CD4-positive, alpha-beta memory T cell (primary cell): ENCODE measurements around the gene SGCE. TPM values are rescaled to one million over a fixed set of nuclear protein-coding genes. Genes with fewer than 3 reads are reported as not detected.
"Not testable (repeated sequence)": the region's sequence is repeated elsewhere in the genome, so short reads cannot be mapped to it uniquely, and the experiment has no call there.

Source experiments
- CTCF ChIA-PET: fragments of 350-600 bp; sonication (Branson Sonifier 250); formaldehyde crosslinking; loops from one replicate; lab custom pipeline; 2021; ENCODE audit warnings: inconsistent platforms; ENCODE audit not compliant: partially characterized antibody; lab: Charles Lee
- POLR2A ChIA-PET: fragments of 350-600 bp; sonication (Branson Sonifier 250); formaldehyde crosslinking; loops from one replicate; lab custom pipeline; 2021; ENCODE audit not compliant: partially characterized antibody; lab: Charles Lee
- DNase-seq, 5 donors: peaks; one replicate each; pipeline versions ENCODE4 v3.0.0 to v3.0.0-alpha.2; 2020 to 2022; ENCODE audit warnings: mixed read lengths in 1 of 5
- H3K27ac ChIP-seq: one replicate; pipeline ENCODE4 v1.7.0; 2013; ENCODE audit warnings: low read depth, low read length
- H3K27me3 ChIP-seq: 2 replicates; pipeline ENCODE4 v1.7.0; 2013; ENCODE audit warnings: mild to moderate bottlenecking, low read length, moderate library complexity; ENCODE audit not compliant: insufficient read depth
- H3K36me3 ChIP-seq: 2 replicates; pipeline ENCODE4 v1.7.0; 2013; ENCODE audit warnings: mild to moderate bottlenecking, low read length, moderate library complexity; ENCODE audit not compliant: insufficient read depth
- H3K4me1 ChIP-seq: 2 replicates; pipeline ENCODE4 v1.7.0; 2013; ENCODE audit warnings: mild to moderate bottlenecking, low read length, moderate library complexity; ENCODE audit not compliant: insufficient read depth
- H3K4me3 ChIP-seq, 2 donors: one replicate each; pipeline ENCODE4 v1.7.0; 2013; ENCODE audit warnings: low read length in 2 of 2, mild to moderate bottlenecking in 1 of 2
- H3K9me3 ChIP-seq, 2 donors: one replicate each; pipeline ENCODE4 v1.7.0; 2013; ENCODE audit warnings: low read length in 2 of 2, control low read depth in 1 of 2; ENCODE audit not compliant: control insufficient read depth in 1 of 2
- H3K27ac Mint-ChIP-seq, 7 donors: one replicate each; pipeline ENCODE4 v1.8.0; 2020 to 2021; ENCODE audit warnings: mixed read lengths in 7 of 7, mild to moderate bottlenecking in 6 of 7, inconsistent platforms in 3 of 7, moderate library complexity in 3 of 7
- H3K27me3 Mint-ChIP-seq, 2 donors: one replicate each; pipeline ENCODE4 v1.8.0; 2020 to 2021; ENCODE audit warnings: mixed read lengths in 2 of 2
- H3K36me3 Mint-ChIP-seq, 2 donors: one replicate each; pipeline ENCODE4 v1.8.0; 2020 to 2021; ENCODE audit warnings: mixed read lengths in 2 of 2, inconsistent platforms in 1 of 2, mild to moderate bottlenecking in 1 of 2
- H3K4me1 Mint-ChIP-seq, 4 donors: one replicate each; pipeline ENCODE4 v1.8.0; 2020 to 2021; ENCODE audit warnings: mixed read lengths in 4 of 4, mild to moderate bottlenecking in 1 of 4
- H3K4me3 Mint-ChIP-seq, 8 donors: one replicate each; pipeline ENCODE4 v1.8.0; 2020 to 2021; ENCODE audit warnings: mixed read lengths in 8 of 8, mild to moderate bottlenecking in 7 of 8, moderate library complexity in 6 of 8, inconsistent platforms in 3 of 8
- H3K9me3 Mint-ChIP-seq, 8 donors: one replicate each; pipeline ENCODE4 v1.8.0; 2020 to 2021; ENCODE audit warnings: mixed read lengths in 8 of 8, mild to moderate bottlenecking in 5 of 8, inconsistent platforms in 3 of 8, moderate library complexity in 1 of 8
- intact Hi-C: fragments of 100-400 bp; cut with micrococcal nuclease; formaldehyde crosslinking; loops from one replicate; pipeline ENCODE4 v1.15.1; 2023
- polyA plus RNA-seq, 2 donors: library from polyadenylated mRNA; unstranded; fragments of 300-500 nt; fragmentation: Illumina TruSeq; gene quantifications; one replicate each; pipeline ENCODE4 v1.2.3, GENCODE V29; 2021
- total RNA-seq, 2 experiments: library from RNA; stranded (reverse); gene quantifications; one replicate each; pipeline ENCODE4 v1.2.3, GENCODE V29; 2021

The SGCE gene, protein sequence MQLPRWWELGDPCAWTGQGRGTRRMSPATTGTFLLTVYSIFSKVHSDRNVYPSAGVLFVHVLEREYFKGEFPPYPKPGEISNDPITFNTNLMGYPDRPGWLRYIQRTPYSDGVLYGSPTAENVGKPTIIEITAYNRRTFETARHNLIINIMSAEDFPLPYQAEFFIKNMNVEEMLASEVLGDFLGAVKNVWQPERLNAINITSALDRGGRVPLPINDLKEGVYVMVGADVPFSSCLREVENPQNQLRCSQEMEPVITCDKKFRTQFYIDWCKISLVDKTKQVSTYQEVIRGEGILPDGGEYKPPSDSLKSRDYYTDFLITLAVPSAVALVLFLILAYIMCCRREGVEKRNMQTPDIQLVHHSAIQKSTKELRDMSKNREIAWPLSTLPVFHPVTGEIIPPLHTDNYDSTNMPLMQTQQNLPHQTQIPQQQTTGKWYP
- 1 to 10 TPM in 1 of 2 experiments, under 1 TPM in 1; 0.55 to 1.9 TPM for total RNA-seq
- polyA plus RNA-seq: 1 to 10 TPM in 1 of 2 donors, under 1 TPM in 1; 0.32 to 2.2 TPM

DNA sequence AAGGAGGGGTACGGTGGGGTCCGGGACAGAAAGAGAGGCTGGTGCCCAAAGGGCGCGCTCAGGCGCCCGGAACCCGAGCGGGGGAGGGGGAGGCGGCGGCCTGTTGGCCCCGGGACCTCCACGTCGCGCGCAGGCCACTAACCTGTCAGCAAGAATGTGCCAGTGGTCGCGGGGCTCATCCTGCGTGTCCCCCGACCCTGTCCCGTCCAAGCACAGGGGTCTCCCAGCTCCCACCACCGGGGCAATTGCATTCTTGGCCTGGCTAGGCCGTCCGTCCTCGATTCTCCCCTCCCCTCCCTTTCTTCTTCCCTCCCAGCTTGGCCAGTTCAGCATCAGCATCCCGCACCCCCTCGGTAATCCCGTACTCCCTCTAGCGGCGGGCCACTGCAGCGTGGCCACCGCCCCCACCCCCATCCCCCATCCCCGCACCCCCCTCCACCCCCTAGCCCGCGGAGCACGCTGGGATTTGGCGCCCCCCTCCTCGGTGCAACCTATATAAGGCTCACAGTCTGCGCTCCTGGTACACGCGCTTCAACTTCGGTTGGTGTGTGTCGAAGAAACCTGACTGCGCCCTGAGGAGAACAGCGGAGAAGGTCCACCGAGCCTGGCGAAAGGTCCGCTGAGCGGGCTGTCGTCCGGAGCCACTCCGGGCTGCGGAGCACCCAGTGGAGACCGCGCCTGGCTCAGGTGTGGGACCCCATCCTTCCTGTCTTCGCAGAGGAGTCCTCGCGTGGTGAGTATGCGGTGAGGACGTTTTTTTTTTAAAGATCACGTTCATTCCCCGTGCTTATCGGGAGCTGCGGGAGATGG is at the start of gene SGCE:
SGCE (minus strand) TSS at position 286 of the 810 bp plus-strand sequence; CDS start at position 251, 35 bp downstream.
- peaks cover 25% of the 10 kb centered on the region for H3K4me1 ChIP-seq
- H3K27me3 ChIP-seq: peaks cover 27% of the 10 kb centered on the region
- H3K4me3 ChIP-seq: peak within 1 kb of the TSS; percentile 30 to 39
- H3K27ac ChIP-seq: no peak within 1 kb of the TSS
- POLR2A ChIA-PET: interaction anchor here (2.9 kb wide), 1 partner anchor 146 kb away, joined by 13 read pairs; the partner anchor contains the start of gene CASD1
- H3K4me3 Mint-ChIP-seq: peak within 1 kb of the TSS; percentile 81 to 95 (median 88)
- no peaks in the 10 kb centered on the region for H3K9me3 ChIP-seq
- intact Hi-C loops: loop anchor here (5.0 to 10.0 kb wide), 2 partner anchors 209 to 1851 kb away; no protein-coding TSS in a partner anchor
- peaks cover 8 to 28% (median 19%) of the 10 kb centered on the region in 4 donors for H3K4me1 Mint-ChIP-seq
- H3K9me3 Mint-ChIP-seq: peaks cover 0 to 10% (median 0%) of the 10 kb centered on the region in 8 donors
- DNase-seq: peak; percentile 15 to 48 (median 24)
- H3K27me3 Mint-ChIP-seq: peaks cover 15 to 23% of the 10 kb centered on the region in 2 donors
- CTCF ChIA-PET: interaction anchor here (0.8 to 1.8 kb wide), 3 partner anchors 11 to 207 kb away, joined by 3 to 11 read pairs (median 3); no protein-coding TSS in a partner anchor
- peaks cover 0 to 2% of the 10 kb centered on the region in 2 donors for H3K36me3 Mint-ChIP-seq
- H3K36me3 ChIP-seq: no peaks in the 10 kb centered on the region
- H3K27ac Mint-ChIP-seq: peak within 1 kb of the TSS; percentile 65 to 89 (median 81)

DNA sequence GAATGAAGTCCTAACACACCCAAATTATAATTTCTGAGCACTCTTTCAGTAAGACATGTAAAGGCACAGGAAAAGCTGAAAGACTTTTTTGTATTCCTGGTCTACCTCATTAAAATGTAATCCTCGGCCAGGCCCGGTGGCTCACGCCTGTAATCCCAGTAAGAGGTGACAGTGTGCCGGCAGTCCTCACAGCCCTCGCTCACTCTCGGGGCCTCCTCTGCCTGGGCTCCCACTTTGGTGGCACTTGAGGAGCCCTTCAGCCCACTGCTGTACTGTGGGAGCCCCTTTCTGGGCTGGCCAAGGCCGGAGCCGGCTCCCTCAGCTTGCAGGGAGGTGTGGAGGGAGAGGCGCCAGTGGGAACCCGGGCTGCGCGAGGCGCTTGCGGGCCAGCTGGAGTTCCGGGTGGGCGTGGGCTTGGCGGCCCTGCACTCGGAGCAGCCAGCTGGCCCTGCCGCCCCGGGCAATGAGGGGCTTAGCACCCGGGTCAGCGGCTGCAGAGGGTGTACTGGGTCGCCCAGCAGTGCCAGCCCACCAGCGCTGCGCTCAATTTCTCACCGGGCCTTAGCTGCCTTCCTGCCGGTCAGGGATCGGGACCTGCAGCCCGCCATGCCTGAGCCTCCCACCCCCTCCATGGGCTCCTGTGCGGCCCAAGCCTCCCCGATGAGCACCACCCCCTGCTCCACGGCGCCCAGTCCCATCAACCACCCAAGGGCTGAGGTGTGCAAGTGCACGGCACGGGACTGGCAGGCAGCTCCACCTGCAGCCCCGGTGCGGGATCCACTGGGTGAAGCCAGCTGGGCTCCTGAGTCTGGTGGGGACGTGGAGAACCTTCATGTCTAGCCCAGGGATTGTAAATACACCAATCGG is 49.5 kb upstream of the SGCE start:
- H3K36me3 ChIP-seq, H3K27ac ChIP-seq, H3K9me3 Mint-ChIP-seq, H3K4me1 Mint-ChIP-seq, H3K9me3 ChIP-seq, H3K4me1 ChIP-seq, H3K4me3 Mint-ChIP-seq, POLR2A ChIA-PET, CTCF ChIA-PET, H3K4me3 ChIP-seq, H3K27me3 ChIP-seq, H3K27me3 Mint-ChIP-seq, H3K36me3 Mint-ChIP-seq, intact Hi-C loops, H3K27ac Mint-ChIP-seq, DNase-seq: not testable (repeated sequence)

DNA sequence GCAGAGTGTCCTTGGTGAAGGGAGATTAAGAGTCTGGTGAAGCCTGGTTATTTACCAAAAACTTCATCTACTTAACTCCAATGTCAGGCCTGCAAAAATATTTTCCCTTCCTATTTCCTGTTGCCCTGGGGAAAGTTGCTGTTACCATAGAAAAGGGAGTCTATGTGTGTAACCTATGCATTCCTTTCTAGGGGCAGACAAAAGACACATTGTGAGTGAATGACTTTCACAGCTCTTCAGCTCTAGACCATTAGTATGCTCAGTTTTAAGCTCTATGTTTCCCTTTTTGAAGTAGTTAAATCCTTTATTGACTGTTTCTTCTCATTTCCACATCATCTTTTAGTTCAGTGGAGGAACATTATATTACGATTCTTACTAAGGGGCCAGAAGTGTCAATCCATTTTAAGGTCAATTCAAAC is 45.6 kb upstream of the SGCE start:
- no peaks in the 10 kb centered on the region for H3K9me3 Mint-ChIP-seq
- no peak overlapping the region for H3K4me3 Mint-ChIP-seq
- Histone ChIP-seq H3K4me1 (no peaks in the 10 kb centered on the region), H3K4me3 (no peak overlapping the region), H3K27ac (no peak overlapping the region), H3K9me3 (no peaks in the 10 kb centered on the region), H3K36me3 (no peaks in the 10 kb centered on the region), H3K27me3 (no peaks in the 10 kb centered on the region)
- no peaks in the 10 kb centered on the region for H3K4me1 Mint-ChIP-seq
- ChIA-PET POLR2A (no interaction called here), CTCF (no interaction called here)
- DNase-seq: no peak
- peaks cover 2 to 6% of the 10 kb centered on the region in 2 donors for H3K27me3 Mint-ChIP-seq
- no peak overlapping the region for H3K27ac Mint-ChIP-seq
- no peaks in the 10 kb centered on the region for H3K36me3 Mint-ChIP-seq
- intact Hi-C loops: no loop called here

DNA sequence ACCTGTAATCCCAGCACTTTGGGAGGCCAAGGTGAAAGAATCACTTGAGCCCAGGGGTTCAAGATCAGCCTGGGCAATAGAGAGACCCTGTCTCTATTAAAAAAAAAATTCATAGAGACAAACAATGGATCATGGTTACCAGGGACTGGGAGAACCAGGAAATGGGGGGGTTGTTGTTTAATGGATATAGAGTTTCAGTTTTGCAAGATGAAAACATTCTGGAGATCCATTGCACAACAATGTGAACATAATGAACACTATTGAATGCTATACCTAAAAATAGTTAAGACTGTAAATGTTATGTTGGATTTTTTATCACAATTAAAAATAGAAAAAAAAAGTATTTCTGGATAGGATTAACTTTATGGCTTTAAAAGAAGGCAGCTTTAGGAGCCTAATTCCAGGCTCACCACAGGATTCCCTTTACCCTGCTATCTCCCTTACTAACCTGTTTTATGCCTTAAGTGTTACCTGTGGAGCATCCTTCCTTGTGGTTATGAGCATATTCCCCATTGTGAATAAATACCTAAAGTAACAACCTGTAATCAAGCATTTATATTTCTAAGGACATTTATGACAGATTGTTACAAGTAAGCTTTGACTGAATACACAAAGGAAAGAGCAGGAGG is 45.1 kb upstream of the SGCE start:
- peaks cover 3 to 7% of the 10 kb centered on the region in 2 donors for H3K27me3 Mint-ChIP-seq
- no peaks in the 10 kb centered on the region for H3K4me1 Mint-ChIP-seq
- no peak for DNase-seq

DNA sequence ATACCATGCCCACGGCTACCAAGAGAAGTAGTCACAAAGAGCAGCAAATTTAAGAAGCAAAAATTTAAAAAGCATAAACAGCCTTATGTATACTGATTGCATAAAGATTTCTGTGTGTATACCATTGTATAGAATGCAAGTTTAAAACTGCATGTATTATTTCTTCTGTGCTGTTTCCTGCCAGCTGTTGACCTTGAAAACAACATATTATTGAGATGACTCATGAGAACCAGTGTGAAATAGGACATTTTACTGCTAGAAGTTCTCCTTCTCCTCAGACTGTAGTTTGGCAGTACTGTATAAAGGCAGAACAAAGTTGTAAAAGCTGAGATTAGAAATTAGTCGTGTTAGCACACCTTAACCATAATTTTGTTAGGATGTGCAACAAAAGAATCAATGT is 42.3 kb upstream of the SGCE start:
- ChIA-PET CTCF (no interaction called here), POLR2A (no interaction called here)
- H3K27me3 ChIP-seq: no peaks in the 10 kb centered on the region
- no peaks in the 10 kb centered on the region for H3K4me1 ChIP-seq
- no peaks in the 10 kb centered on the region for H3K4me1 Mint-ChIP-seq
- no peaks in the 10 kb centered on the region for H3K9me3 Mint-ChIP-seq
- intact Hi-C loops: no loop called here
- no peak overlapping the region for H3K27ac Mint-ChIP-seq
- H3K36me3 Mint-ChIP-seq: no peaks in the 10 kb centered on the region
- H3K36me3 ChIP-seq: no peaks in the 10 kb centered on the region
- DNase-seq: no peak
- no peaks in the 10 kb centered on the region for H3K9me3 ChIP-seq
- H3K4me3 ChIP-seq: no peak overlapping the region
- H3K27ac ChIP-seq: no peak overlapping the region
- H3K27me3 Mint-ChIP-seq: peaks cover 4 to 7% of the 10 kb centered on the region in 2 donors
- no peak overlapping the region for H3K4me3 Mint-ChIP-seq

More for the DNA sequence above, 45.1 kb upstream of the SGCE start:
- H3K4me1 ChIP-seq: no peaks in the 10 kb centered on the region
- Mint-ChIP-seq H3K27ac (no peak overlapping the region), H3K4me3 (no peak overlapping the region), H3K9me3 (no peaks in the 10 kb centered on the region), H3K36me3 (no peaks in the 10 kb centered on the region)
- no peak overlapping the region for H3K27ac ChIP-seq
- ChIA-PET POLR2A (no interaction called here), CTCF (no interaction called here)
- H3K9me3 ChIP-seq: no peaks in the 10 kb centered on the region
- intact Hi-C loops: no loop called here
- no peaks in the 10 kb centered on the region for H3K36me3 ChIP-seq
- H3K4me3 ChIP-seq: no peak overlapping the region
- no peaks in the 10 kb centered on the region for H3K27me3 ChIP-seq

DNA sequence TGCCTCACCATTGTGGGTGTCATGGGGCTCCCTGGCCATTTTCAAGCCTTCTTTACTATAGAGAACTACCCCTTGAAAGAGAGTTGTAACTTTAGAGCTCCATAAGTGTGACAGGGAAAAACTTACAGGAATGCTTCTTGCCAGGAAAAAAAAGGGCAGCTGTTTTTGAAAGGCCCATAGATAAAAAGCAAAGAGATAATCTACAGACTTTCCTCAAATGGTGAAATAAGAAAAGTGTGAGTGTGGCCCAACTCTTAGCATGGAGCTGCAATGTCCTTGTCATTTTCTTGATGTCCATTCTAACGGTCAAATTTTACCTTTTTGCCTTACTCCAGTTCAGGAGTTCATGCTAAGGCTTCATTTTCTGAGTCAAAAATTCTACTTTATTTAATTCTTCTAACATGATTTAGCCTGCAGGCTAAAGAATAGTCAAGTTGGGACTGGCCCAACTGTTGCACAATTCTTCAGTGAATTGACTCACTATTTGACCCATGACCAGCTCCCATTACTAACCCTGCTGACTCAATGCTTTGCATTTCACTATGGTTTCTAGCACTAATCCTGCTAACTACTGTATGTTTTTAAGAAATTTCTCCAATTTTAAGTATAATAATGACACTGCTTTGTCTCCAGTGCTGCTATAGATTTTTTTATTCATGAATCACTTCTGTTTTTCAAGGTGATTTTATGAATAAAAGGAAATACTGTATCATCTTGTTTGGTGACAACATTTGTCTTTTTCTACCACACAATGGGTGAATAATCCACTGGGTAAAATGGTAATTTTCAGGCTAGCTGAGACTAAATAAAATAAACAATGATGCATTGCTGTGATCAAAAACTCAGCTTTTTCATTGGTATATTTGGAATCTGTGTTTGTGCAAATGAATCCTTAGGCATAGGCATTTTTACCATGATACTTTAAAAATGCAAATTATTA is 41.4 kb upstream of the SGCE start:
- Histone ChIP-seq H3K9me3 (no peaks in the 10 kb centered on the region), H3K36me3 (no peaks in the 10 kb centered on the region), H3K4me1 (no peaks in the 10 kb centered on the region), H3K27ac (no peak overlapping the region), H3K4me3 (no peak overlapping the region), H3K27me3 (no peaks in the 10 kb centered on the region)
- Mint-ChIP-seq H3K27ac (no peak overlapping the region), H3K9me3 (no peaks in the 10 kb centered on the region), H3K4me1 (no peaks in the 10 kb centered on the region), H3K4me3 (no peak overlapping the region), H3K36me3 (no peaks in the 10 kb centered on the region), H3K27me3 (peaks cover 4 to 9% of the 10 kb centered on the region in 2 donors)
- ChIA-PET CTCF (no interaction called here), POLR2A (no interaction called here)
- DNase-seq: no peak
- intact Hi-C loops: no loop called here
